NCI-H2107 treated with DMSO at 0.1 percent for 48 hours (cell line): Measurements from ENCODE around the gene CCDC51.
A peak's percentile ranks its signal among the peaks of the same experiment; 100 is the strongest.
"Not testable (repeated sequence)": the region's sequence is repeated elsewhere in the genome, so short reads cannot be mapped to it uniquely, and the experiment has no call there.

Source experiments
- DNase-seq: peaks from one replicate; lab custom pipeline; 2025; ENCODE audit not compliant: unreplicated experiment; lab: John Stamatoyannopoulos, UW

CCDC51 gene

GRCh38 chr3:48408823-48409281 is 31.1 kb downstream of the CCDC51 start:
- DNase-seq = no peak

- DNase-seq = no peak
These were observed 32.3 kb downstream of the CCDC51 start for GRCh38 chr3:48407542-48408099.

GRCh38 chr3:48406443-48407431 is 33.2 kb downstream of the CCDC51 start:
- no peak for DNase-seq

- no peak for DNase-seq
These were observed 33.9 kb downstream of the CCDC51 start for GRCh38 chr3:48405971-48406370.

- DNase-seq = no peak
These were observed 34.5 kb downstream of the CCDC51 start for GRCh38 chr3:48405343-48405881.

GRCh38 chr3:48404440-48405342 is 35.2 kb downstream of the CCDC51 start:
- no peak for DNase-seq

- DNase-seq = no peak
These were observed 36.1 kb downstream of the CCDC51 start for GRCh38 chr3:48403533-48404439.

- no peak for DNase-seq
These were observed 37.0 kb downstream of the CCDC51 start for GRCh38 chr3:48402907-48403306.

- DNase-seq = no peak
These were observed 37.6 kb downstream of the CCDC51 start for GRCh38 chr3:48402281-48402732.

GRCh38 chr3:48401434-48401901 is 38.5 kb downstream of the CCDC51 start:
- not testable (repeated sequence) for DNase-seq

- peak; percentile 1 for DNase-seq
These were observed 39.0 kb downstream of the CCDC51 start for GRCh38 chr3:48400824-48401433.

- DNase-seq = peak; percentile 19
These were observed 40.3 kb downstream of the CCDC51 start for GRCh38 chr3:48399387-48400172.

GRCh38 chr3:48398701-48399386 is 41.1 kb downstream of the CCDC51 start:
- no peak for DNase-seq

GRCh38 chr3:48397767-48398681 is 41.9 kb downstream of the CCDC51 start:
- no peak for DNase-seq

GRCh38 chr3:48395714-48396113 is 44.2 kb downstream of the CCDC51 start:
- DNase-seq = no peak

GRCh38 chr3:48394391-48394790 is 45.5 kb downstream of the CCDC51 start:
- DNase-seq = no peak

GRCh38 chr3:48388966-48389365 is 51.0 kb downstream of the CCDC51 start:
- DNase-seq = no peak
